ENCODE data around the gene SLC23A2.

SLC23A2 gene

GRCh38 chr20:4833074-4833728, 168.1 kb downstream of the SLC23A2 start:
- ATAC-seq = no peak
- no peak for TF ChIP-seq ZNF70 (CRISPR knock-in tag; IDR thresholded peaks at IDR 0.05)
- TF ChIP-seq CREB5 (CRISPR knock-in tag; IDR thresholded peaks at IDR 0.05; ENCODE audit: low read depth) = no peak
- no peak for TF ChIP-seq GLIS3 (CRISPR knock-in tag; IDR thresholded peaks at IDR 0.05)
- no peak for TF ChIP-seq PATZ1 (CRISPR knock-in tag; IDR thresholded peaks at IDR 0.05; ENCODE audit: borderline replicate concordance)
- TF ChIP-seq ZC3H10 (CRISPR knock-in tag; IDR thresholded peaks at IDR 0.05) = no peak
- TF ChIP-seq ZFP3 (CRISPR knock-in tag; IDR thresholded peaks at IDR 0.05) = no peak
- no peak for TF ChIP-seq OSR1 (CRISPR knock-in tag; IDR thresholded peaks at IDR 0.05)
- TF ChIP-seq, protein P1, sequence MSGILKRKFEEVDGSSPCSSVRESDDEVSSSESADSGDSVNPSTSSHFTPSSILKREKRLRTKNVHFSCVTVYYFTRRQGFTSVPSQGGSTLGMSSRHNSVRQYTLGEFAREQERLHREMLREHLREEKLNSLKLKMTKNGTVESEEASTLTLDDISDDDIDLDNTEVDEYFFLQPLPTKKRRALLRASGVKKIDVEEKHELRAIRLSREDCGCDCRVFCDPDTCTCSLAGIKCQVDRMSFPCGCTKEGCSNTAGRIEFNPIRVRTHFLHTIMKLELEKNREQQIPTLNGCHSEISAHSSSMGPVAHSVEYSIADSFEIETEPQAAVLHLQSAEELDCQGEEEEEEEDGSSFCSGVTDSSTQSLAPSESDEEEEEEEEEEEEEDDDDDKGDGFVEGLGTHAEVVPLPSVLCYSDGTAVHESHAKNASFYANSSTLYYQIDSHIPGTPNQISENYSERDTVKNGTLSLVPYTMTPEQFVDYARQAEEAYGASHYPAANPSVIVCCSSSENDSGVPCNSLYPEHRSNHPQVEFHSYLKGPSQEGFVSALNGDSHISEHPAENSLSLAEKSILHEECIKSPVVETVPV (CRISPR knock-in tag; IDR thresholded peaks at IDR 0.05) = no peak
- no peak for TF ChIP-seq TCF4 (CRISPR knock-in tag; IDR thresholded peaks at IDR 0.05; ENCODE audit: borderline replicate concordance)
- TF ChIP-seq BACH2 (CRISPR knock-in tag; IDR thresholded peaks at IDR 0.05; ENCODE audit: borderline replicate concordance) = no peak
- no peak for TF ChIP-seq ARNTL (CRISPR knock-in tag; IDR thresholded peaks at IDR 0.05; ENCODE audit: borderline replicate concordance, low read depth)
- no peak for TF ChIP-seq ZFP30 (CRISPR knock-in tag; IDR thresholded peaks at IDR 0.05)
- no peak for TF ChIP-seq CSDC2 (CRISPR knock-in tag; IDR thresholded peaks at IDR 0.05)
- no peak for TF ChIP-seq ZNF8 (CRISPR knock-in tag; IDR thresholded peaks at IDR 0.05)
- TF ChIP-seq, protein P2, sequence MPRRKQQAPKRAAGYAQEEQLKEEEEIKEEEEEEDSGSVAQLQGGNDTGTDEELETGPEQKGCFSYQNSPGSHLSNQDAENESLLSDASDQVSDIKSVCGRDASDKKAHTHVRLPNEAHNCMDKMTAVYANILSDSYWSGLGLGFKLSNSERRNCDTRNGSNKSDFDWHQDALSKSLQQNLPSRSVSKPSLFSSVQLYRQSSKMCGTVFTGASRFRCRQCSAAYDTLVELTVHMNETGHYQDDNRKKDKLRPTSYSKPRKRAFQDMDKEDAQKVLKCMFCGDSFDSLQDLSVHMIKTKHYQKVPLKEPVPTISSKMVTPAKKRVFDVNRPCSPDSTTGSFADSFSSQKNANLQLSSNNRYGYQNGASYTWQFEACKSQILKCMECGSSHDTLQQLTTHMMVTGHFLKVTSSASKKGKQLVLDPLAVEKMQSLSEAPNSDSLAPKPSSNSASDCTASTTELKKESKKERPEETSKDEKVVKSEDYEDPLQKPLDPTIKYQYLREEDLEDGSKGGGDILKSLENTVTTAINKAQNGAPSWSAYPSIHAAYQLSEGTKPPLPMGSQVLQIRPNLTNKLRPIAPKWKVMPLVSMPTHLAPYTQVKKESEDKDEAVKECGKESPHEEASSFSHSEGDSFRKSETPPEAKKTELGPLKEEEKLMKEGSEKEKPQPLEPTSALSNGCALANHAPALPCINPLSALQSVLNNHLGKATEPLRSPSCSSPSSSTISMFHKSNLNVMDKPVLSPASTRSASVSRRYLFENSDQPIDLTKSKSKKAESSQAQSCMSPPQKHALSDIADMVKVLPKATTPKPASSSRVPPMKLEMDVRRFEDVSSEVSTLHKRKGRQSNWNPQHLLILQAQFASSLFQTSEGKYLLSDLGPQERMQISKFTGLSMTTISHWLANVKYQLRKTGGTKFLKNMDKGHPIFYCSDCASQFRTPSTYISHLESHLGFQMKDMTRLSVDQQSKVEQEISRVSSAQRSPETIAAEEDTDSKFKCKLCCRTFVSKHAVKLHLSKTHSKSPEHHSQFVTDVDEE (CRISPR knock-in tag; IDR thresholded peaks at IDR 0.05) = no peak
- no peak for TF ChIP-seq TOX (CRISPR knock-in tag; IDR thresholded peaks at IDR 0.05; ENCODE audit: borderline replicate concordance)
- TF ChIP-seq ESRRG (CRISPR knock-in tag; IDR thresholded peaks at IDR 0.05) = no peak
- TF ChIP-seq ISL1 (CRISPR knock-in tag; IDR thresholded peaks at IDR 0.05) = no peak
- TF ChIP-seq SNAI2 (CRISPR knock-in tag; IDR thresholded peaks at IDR 0.05) = no peak
- no peak for TF ChIP-seq PPARA (CRISPR knock-in tag; IDR thresholded peaks at IDR 0.05; ENCODE audit: borderline replicate concordance)

GRCh38 chr20:4832469-4832868, 168.8 kb downstream of the SLC23A2 start:
- TF ChIP-seq BACH2 (CRISPR knock-in tag; IDR thresholded peaks at IDR 0.05; ENCODE audit: borderline replicate concordance) (no peak), SNAI2 (CRISPR knock-in tag; IDR thresholded peaks at IDR 0.05) (no peak), RARB (CRISPR knock-in tag; IDR thresholded peaks at IDR 0.05) (no peak), PATZ1 (CRISPR knock-in tag; IDR thresholded peaks at IDR 0.05; ENCODE audit: borderline replicate concordance) (no peak), ZC3H10 (CRISPR knock-in tag; IDR thresholded peaks at IDR 0.05) (no peak), ZNF565 (CRISPR knock-in tag; conservative IDR thresholded peaks at IDR 0.05; ENCODE audit: low read depth) (no peak), ISL1 (CRISPR knock-in tag; IDR thresholded peaks at IDR 0.05) (no peak), TCF4 (CRISPR knock-in tag; IDR thresholded peaks at IDR 0.05; ENCODE audit: borderline replicate concordance) (no peak), OSR1 (CRISPR knock-in tag; IDR thresholded peaks at IDR 0.05) (no peak), PPARA (CRISPR knock-in tag; IDR thresholded peaks at IDR 0.05; ENCODE audit: borderline replicate concordance) (no peak), ZFP30 (CRISPR knock-in tag; IDR thresholded peaks at IDR 0.05) (no peak)
- no peak for ATAC-seq

Data from SK-N-SH treated with all-trans-retinoic acid at 6 μM for 48 hours (cell line).